Activated CD4-positive, alpha-beta T cell treated with anti-CD3 and anti-CD28 coated beads, Interleukin-2, amount 50 U/mL, for 48 hours (primary cell): Measurements from ENCODE around the gene ACSM3.
A peak's percentile ranks its signal among the peaks of the same experiment; 100 is the strongest.
"Not testable (repeated sequence)": the region's sequence is repeated elsewhere in the genome, so short reads cannot be mapped to it uniquely, and the experiment has no call there.

Experiments used
- DNase-seq, 2 experiments: peaks; one replicate each; pipeline ENCODE4 v3.0.0-alpha.2; 2020

Gene ACSM3

GRCh38 chr16:20763461-20764232 is at the start of gene ACSM3:
TSS of gene ACSM3 (plus strand) at chr16:20764014. CDS start at chr16:20770035, 6,021 bp downstream.
- peak; percentile 49 to 65 for DNase-seq

GRCh38 chr16:20717718-20718117 is 46.1 kb upstream of the ACSM3 start:
- not testable (repeated sequence) for DNase-seq

- DNase-seq: no peak
These were observed 43.6 kb upstream of the ACSM3 start for GRCh38 chr16:20720251-20720650.

- DNase-seq: no peak
These were observed 37.2 kb upstream of the ACSM3 start for GRCh38 chr16:20726661-20727060.

GRCh38 chr16:20727181-20727580 is 36.6 kb upstream of the ACSM3 start:
- no peak for DNase-seq

- DNase-seq: no peak
These were observed 34.7 kb upstream of the ACSM3 start for GRCh38 chr16:20729141-20729540.

- no peak for DNase-seq
These were observed 29.8 kb upstream of the ACSM3 start for GRCh38 chr16:20734056-20734455.

GRCh38 chr16:20734782-20735181 is 29.0 kb upstream of the ACSM3 start:
- DNase-seq: no peak

GRCh38 chr16:20735490-20735889 is 28.3 kb upstream of the ACSM3 start:
- DNase-seq: no peak

GRCh38 chr16:20740007-20740883 is 23.6 kb upstream of the ACSM3 start:
- DNase-seq: peak in 1 of 2 experiments; percentile 6

GRCh38 chr16:20740901-20741521 is 22.8 kb upstream of the ACSM3 start:
- DNase-seq: peak; percentile 89 to 92

- DNase-seq: peak; percentile 99 to 100
These were observed 22.1 kb upstream of the ACSM3 start, which contains the start of gene THUMPD1 for GRCh38 chr16:20741554-20742285. TSS of gene THUMPD1 (minus strand) at chr16:20741818. CDS start at chr16:20741739, 79 bp downstream.

GRCh38 chr16:20743591-20743990 is 20.2 kb upstream of the ACSM3 start:
- DNase-seq: no peak

- DNase-seq: no peak
These were observed 18.8 kb upstream of the ACSM3 start for GRCh38 chr16:20744922-20745440.

GRCh38 chr16:20746461-20746860 is 17.4 kb upstream of the ACSM3 start:
- no peak for DNase-seq

- DNase-seq: no peak
These were observed 16.6 kb upstream of the ACSM3 start for GRCh38 chr16:20747030-20747816.

- no peak for DNase-seq
These were observed 14.3 kb upstream of the ACSM3 start for GRCh38 chr16:20749474-20749873.

GRCh38 chr16:20750558-20750957 is 13.3 kb upstream of the ACSM3 start:
- no peak for DNase-seq

GRCh38 chr16:20753727-20754126 is 10.1 kb upstream of the ACSM3 start:
- no peak for DNase-seq

GRCh38 chr16:20755238-20755637 is 8.6 kb upstream of the ACSM3 start:
- DNase-seq: no peak

GRCh38 chr16:20755799-20756198 is 8.0 kb upstream of the ACSM3 start:
- not testable (repeated sequence) for DNase-seq
